ENCODE data around the gene PDIA4. TPM values are rescaled to one million over a fixed set of nuclear protein-coding genes. Genes with fewer than 3 reads are reported as not detected.
"Not testable (repeated sequence)": the region's sequence is repeated elsewhere in the genome, so short reads cannot be mapped to it uniquely, and the experiment has no call there.

Gene PDIA4
- total and polyA plus RNA-seq, 10 donors: 21.6 to 160 (median 84.6) TPM

DNA sequence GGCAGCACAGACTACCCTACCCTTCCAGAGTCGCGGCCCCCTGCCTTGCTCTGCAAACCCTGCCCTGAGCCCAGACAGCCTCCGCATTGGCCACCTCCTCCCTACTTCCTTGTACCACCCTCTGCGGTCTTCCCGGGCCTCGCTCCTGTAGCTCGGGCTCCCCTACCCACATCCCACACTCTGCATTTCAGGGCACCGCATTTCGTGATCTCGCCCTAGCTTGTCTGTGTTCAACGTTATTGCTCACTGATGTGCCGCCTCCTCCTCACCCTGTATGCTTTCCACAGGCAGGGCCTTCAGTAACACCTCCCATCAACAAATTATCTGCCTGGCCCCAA, 6.6 kb downstream of the PDIA4 start:
- peaks cover 0 to 68% (median 31%) of the 10 kb centered on the region in 6 donors for H3K36me3 ChIP-seq
- WGBS, 5 donors: 73 to 86% (median 79%) methylated on average over 12 of the region's 12 CpGs
- no peaks in the 10 kb centered on the region for H3K27me3 ChIP-seq (replicated peaks in 1 of 7)
- H3K4me3 ChIP-seq: no peak overlapping the region
- DNase-seq: peak; percentile 71
- peak overlapping the region in 1 of 8 donors; percentile 17 for H3K27ac ChIP-seq
- no peaks in the 10 kb centered on the region for H3K9me3 ChIP-seq
- no peak for TF ChIP-seq POLR2A (IDR thresholded peaks at IDR 0.05)
- intact Hi-C loops (cut with DNase I; ENCODE audit: low total_unique reads): no loop called here
- peaks cover 0 to 50% (median 30%) of the 10 kb centered on the region in 6 donors for H3K4me1 ChIP-seq

DNA sequence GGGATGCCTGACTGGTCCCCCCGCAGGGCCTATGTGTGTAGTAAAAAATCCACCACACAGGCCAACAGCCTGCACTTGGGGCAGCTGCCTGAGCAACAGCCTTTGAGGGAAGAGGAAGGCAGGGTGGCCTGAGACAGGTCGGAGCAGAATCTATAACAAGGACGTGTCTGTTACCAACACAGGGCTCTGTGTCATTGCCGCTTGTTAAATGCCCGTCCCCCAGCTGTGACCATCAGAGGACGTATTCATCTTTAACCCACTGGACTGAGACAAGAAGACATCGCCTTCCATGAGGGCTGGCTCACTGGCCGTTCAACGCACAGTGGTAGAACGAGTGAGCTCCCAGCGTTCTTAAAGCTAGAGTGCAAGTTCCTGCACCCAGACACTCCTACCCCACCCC, 7.8 kb downstream of the PDIA4 start:
- Histone ChIP-seq H3K27ac (no peak overlapping the region), H3K4me3 (no peak overlapping the region), H3K27me3 (replicated peaks in 1 of 7) (no peaks in the 10 kb centered on the region), H3K36me3 (peaks cover 0 to 80% (median 42%) of the 10 kb centered on the region in 6 donors), H3K4me1 (peaks cover 0 to 38% (median 18%) of the 10 kb centered on the region in 6 donors), H3K9me3 (no peaks in the 10 kb centered on the region)
- peak; percentile 61 for DNase-seq
- WGBS, 5 donors: 82 to 93% (median 90%) methylated on average over 11 of the region's 11 CpGs
- intact Hi-C loops (cut with DNase I; ENCODE audit: low total_unique reads): no loop called here
- TF ChIP-seq POLR2AphosphoS5 (IDR thresholded peaks at IDR 0.05): no peak
- TF ChIP-seq POLR2A (IDR thresholded peaks at IDR 0.05): no peak
- TF ChIP-seq, protein P1, sequence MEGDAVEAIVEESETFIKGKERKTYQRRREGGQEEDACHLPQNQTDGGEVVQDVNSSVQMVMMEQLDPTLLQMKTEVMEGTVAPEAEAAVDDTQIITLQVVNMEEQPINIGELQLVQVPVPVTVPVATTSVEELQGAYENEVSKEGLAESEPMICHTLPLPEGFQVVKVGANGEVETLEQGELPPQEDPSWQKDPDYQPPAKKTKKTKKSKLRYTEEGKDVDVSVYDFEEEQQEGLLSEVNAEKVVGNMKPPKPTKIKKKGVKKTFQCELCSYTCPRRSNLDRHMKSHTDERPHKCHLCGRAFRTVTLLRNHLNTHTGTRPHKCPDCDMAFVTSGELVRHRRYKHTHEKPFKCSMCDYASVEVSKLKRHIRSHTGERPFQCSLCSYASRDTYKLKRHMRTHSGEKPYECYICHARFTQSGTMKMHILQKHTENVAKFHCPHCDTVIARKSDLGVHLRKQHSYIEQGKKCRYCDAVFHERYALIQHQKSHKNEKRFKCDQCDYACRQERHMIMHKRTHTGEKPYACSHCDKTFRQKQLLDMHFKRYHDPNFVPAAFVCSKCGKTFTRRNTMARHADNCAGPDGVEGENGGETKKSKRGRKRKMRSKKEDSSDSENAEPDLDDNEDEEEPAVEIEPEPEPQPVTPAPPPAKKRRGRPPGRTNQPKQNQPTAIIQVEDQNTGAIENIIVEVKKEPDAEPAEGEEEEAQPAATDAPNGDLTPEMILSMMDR (IDR thresholded peaks at IDR 0.05 in 8 of 11, conservative IDR thresholded peaks at IDR 0.05 in 3 of 11): no peak

DNA sequence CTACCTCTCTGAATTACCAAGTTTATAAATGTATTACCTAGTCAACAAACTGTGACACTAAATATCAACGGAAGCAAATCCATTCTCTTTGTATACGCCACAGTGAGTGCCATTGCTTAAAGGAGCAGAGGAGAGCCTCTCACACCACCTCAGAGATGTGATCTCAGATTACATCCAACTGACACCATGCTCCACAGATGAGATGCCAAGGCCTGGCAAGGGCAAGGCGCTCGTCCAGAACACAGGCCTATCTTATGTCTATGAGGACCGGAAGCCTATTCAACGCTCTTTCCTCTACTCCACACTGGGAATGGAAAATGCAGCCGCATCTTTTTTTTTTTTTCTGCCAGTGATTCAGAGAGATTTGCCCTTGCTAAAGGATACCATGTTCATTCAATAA, 11.4 kb downstream of the PDIA4 start:
- no peaks in the 10 kb centered on the region for H3K27me3 ChIP-seq (replicated peaks in 1 of 7)
- H3K9me3 ChIP-seq: no peaks in the 10 kb centered on the region
- intact Hi-C loops (cut with DNase I; ENCODE audit: low total_unique reads): no loop called here
- H3K4me1 ChIP-seq: peaks cover 0 to 8% (median 3%) of the 10 kb centered on the region in 6 donors
- no peak for DNase-seq
- H3K27ac ChIP-seq: no peak overlapping the region
- H3K4me3 ChIP-seq: no peak overlapping the region
- peaks cover 0 to 100% (median 75%) of the 10 kb centered on the region in 6 donors for H3K36me3 ChIP-seq
- TF ChIP-seq POLR2A (IDR thresholded peaks at IDR 0.05): no peak
- WGBS, 5 donors: 79 to 82% (median 81%) methylated on average over 7 of the region's 7 CpGs

DNA sequence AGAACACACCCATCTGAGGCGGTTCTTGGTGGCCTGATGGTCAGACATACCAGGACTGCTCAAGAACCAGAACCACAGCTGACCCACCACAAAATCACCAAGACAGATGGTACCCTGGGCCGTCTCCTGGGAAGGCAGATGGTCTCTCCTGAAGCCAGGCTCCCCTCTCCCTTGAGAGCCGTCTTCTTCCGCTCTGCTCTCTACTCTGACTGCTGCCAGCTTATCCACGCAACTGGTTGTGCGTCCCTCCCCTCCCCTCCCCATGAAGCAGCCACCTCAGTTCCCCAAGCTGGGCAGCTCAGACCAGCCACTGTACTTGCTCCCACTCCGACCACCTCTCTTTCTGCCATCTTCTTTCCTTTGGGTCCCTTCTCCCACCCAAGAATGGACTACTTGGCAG, 14.0 kb downstream of the PDIA4 start:
- H3K4me3 ChIP-seq: no peak overlapping the region
- no peaks in the 10 kb centered on the region for H3K4me1 ChIP-seq
- no peak for DNase-seq
- H3K9me3 ChIP-seq: no peaks in the 10 kb centered on the region
- 89 to 94% (median 93%) methylated on average over 7 of the region's 7 CpGs for WGBS, 5 donors
- H3K27ac ChIP-seq: no peak overlapping the region
- H3K27me3 ChIP-seq (replicated peaks in 1 of 7): no peaks in the 10 kb centered on the region
- intact Hi-C loops (cut with DNase I; ENCODE audit: low total_unique reads): no loop called here
- no peak for TF ChIP-seq POLR2A (IDR thresholded peaks at IDR 0.05)
- TF ChIP-seq POLR2AphosphoS5 (IDR thresholded peaks at IDR 0.05): no peak
- TF ChIP-seq, protein P1 (IDR thresholded peaks at IDR 0.05 in 8 of 11, conservative IDR thresholded peaks at IDR 0.05 in 3 of 11): no peak
- H3K36me3 ChIP-seq: peaks cover 0 to 100% (median 91%) of the 10 kb centered on the region in 6 donors

DNA sequence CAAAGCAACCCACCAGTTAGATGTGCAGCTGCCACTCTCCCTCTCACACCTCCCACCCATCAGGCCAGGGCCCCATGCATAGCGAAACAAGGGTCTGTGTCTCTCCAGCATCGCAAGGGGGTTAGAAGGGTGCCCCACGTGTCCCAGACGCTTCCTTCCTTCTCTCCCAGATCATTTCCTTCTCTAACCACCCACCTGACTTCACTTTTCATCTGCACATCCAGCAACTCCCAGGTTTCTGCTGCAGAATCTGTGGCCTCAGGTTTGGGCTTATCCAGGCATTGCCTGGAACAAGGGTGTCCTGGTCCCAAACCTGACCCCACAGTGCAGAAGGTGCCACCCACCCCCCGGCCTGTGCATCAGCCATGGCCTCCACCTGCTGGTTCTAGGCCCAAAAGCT, 14.4 kb downstream of the PDIA4 start:
- intact Hi-C loops (cut with DNase I; ENCODE audit: low total_unique reads): no loop called here
- WGBS, 5 donors: 39 to 67% (median 60%) methylated on average over 4 to 5 of the region's 5 CpGs
- DNase-seq: peak; percentile 45
- Histone ChIP-seq H3K4me3 (no peak overlapping the region), H3K27me3 (replicated peaks in 1 of 7) (no peaks in the 10 kb centered on the region), H3K36me3 (peaks cover 0 to 100% (median 91%) of the 10 kb centered on the region in 6 donors), H3K9me3 (no peaks in the 10 kb centered on the region), H3K27ac (no peak overlapping the region), H3K4me1 (no peaks in the 10 kb centered on the region)
- TF ChIP-seq POLR2AphosphoS5 (IDR thresholded peaks at IDR 0.05) (no peak), POLR2A (IDR thresholded peaks at IDR 0.05) (no peak)
- TF ChIP-seq, protein P1 (IDR thresholded peaks at IDR 0.05 in 8 of 11, conservative IDR thresholded peaks at IDR 0.05 in 3 of 11): no peak

DNA sequence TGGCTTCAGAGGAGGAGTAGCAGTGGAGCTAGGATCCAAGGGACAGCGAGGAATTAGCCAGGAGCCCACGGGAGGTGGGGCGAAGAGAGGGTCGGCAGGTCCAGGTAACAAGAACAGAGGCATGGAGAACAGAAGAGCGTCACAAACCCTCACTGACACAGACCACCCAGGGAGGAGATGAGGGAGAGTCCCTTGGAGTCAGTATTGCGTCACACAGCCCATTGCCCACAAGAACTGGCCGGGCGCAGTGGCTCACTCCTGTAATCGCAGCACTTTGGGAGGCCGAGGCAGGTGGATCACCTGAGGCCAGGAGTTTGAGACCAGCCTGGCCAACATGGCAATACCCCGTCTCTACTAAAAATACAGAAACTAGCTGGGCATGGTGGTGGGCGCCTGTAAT, 15.6 kb downstream of the PDIA4 start:
- WGBS, 5 donors: 84 to 95% (median 88%) methylated on average over 8 to 12 of the region's 12 CpGs
- H3K9me3 ChIP-seq; intact Hi-C loops (cut with DNase I; ENCODE audit: low total_unique reads); DNase-seq; H3K27me3 ChIP-seq (replicated peaks in 1 of 7); H3K4me3 ChIP-seq; H3K27ac ChIP-seq; H3K4me1 ChIP-seq: not testable (repeated sequence)
- H3K36me3 ChIP-seq: peaks cover 0 to 100% (median 92%) of the 10 kb centered on the region in 6 donors
